Osteocyte (in vitro differentiated cells): ENCODE results near the gene ADAMTS10. TPM values are rescaled to one million over a fixed set of nuclear protein-coding genes. Genes with fewer than 3 reads are reported as not detected.
"Not testable (repeated sequence)": the region's sequence is repeated elsewhere in the genome, so short reads cannot be mapped to it uniquely, and the experiment has no call there.

Experiments used
- DNase-seq: peaks from one replicate; pipeline ENCODE4 v3.0.0; 2021; ENCODE audit warnings: mixed read lengths; ENCODE audit not compliant: unreplicated experiment; ENCODE audit errors: extremely low spot score
- H3K27ac Mint-ChIP-seq: one replicate; pipeline ENCODE4 v1.8.0; 2021; ENCODE audit warnings: mild to moderate bottlenecking, mixed read lengths; ENCODE audit not compliant: unreplicated experiment
- H3K27me3 Mint-ChIP-seq: one replicate; pipeline ENCODE4 v1.8.0; 2021; ENCODE audit warnings: mixed read lengths; ENCODE audit not compliant: unreplicated experiment
- H3K36me3 Mint-ChIP-seq: one replicate; pipeline ENCODE4 v1.8.0; 2021; ENCODE audit warnings: mixed read lengths; ENCODE audit not compliant: unreplicated experiment
- H3K4me1 Mint-ChIP-seq: one replicate; pipeline ENCODE4 v1.8.0; 2021; ENCODE audit warnings: mixed read lengths; ENCODE audit not compliant: unreplicated experiment
- H3K4me3 Mint-ChIP-seq: one replicate; pipeline ENCODE4 v1.8.0; 2021; ENCODE audit warnings: mild to moderate bottlenecking, moderate library complexity, mixed read lengths; ENCODE audit not compliant: unreplicated experiment
- H3K9me3 Mint-ChIP-seq: one replicate; pipeline ENCODE4 v1.8.0; 2021; ENCODE audit warnings: mixed read lengths; ENCODE audit not compliant: unreplicated experiment
- total RNA-seq: library from RNA; stranded (reverse); gene quantifications from 2 replicates; pipeline ENCODE4 v1.2.1, GENCODE V29; 2021
- TF ChIP-seq, protein P1 (sequence below): fragments of 200-600 bp; sonication (generic); IDR thresholded peaks from 2 replicates; pipeline ENCODE4 v1.5.0; 2021; ENCODE audit warnings: antibody characterized with exemption, mild to moderate bottlenecking, moderate library complexity

ADAMTS10 gene
- total RNA-seq, 1 donor from 2014 or later, result 96.2 TPM

DNA sequence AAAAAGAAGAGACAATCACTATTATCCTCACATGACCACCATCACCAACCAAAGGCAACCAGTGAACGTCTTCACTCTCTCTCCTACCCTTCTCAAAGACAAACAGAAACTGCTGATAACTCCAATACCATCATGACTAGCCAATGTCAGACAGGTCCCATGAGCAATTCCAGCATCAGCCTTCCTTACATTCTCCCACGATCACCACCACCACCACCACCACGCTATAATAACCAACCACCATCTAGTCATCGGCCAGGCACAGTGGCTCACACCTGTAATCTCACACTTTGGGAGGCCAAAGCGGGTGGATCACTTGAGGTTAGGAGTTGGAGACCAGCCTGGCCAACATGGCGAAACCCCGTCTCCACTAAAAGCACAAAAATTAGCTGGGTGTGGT is 37.2 kb downstream of the ADAMTS10 start:
- Mint-ChIP-seq H3K27me3 (peaks cover 24% of the 10 kb centered on the region), H3K27ac (no peak overlapping the region), H3K36me3 (no peaks in the 10 kb centered on the region), H3K4me1 (peaks cover 17% of the 10 kb centered on the region), H3K9me3 (no peaks in the 10 kb centered on the region), H3K4me3 (no peak overlapping the region)
- DNase-seq, result no peak
- TF ChIP-seq, protein P1, sequence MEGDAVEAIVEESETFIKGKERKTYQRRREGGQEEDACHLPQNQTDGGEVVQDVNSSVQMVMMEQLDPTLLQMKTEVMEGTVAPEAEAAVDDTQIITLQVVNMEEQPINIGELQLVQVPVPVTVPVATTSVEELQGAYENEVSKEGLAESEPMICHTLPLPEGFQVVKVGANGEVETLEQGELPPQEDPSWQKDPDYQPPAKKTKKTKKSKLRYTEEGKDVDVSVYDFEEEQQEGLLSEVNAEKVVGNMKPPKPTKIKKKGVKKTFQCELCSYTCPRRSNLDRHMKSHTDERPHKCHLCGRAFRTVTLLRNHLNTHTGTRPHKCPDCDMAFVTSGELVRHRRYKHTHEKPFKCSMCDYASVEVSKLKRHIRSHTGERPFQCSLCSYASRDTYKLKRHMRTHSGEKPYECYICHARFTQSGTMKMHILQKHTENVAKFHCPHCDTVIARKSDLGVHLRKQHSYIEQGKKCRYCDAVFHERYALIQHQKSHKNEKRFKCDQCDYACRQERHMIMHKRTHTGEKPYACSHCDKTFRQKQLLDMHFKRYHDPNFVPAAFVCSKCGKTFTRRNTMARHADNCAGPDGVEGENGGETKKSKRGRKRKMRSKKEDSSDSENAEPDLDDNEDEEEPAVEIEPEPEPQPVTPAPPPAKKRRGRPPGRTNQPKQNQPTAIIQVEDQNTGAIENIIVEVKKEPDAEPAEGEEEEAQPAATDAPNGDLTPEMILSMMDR, result no peak

DNA sequence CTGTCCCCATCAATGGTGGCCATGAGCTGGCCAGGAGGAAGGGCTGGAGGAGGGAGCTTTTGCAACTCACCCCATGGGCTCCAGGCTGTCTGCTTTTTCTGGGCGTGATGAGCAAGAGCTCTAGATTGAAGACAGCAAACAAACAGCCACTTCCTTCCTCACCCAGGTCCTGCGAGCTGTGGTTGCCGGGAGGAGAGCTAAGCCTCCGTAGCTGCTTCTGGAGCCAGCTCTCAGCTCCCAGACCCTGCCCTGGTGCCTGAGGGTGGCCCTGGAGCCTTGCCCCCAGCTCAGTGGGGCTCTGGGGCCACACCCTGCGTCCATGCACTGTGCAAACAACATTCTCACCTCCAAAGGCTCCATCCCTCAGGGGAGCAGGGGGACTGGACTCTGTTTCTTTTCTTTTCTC is 39.5 kb downstream of the ADAMTS10 start:
- Mint-ChIP-seq H3K27ac (no peak overlapping the region), H3K4me1 (peaks cover 17% of the 10 kb centered on the region), H3K36me3 (no peaks in the 10 kb centered on the region), H3K9me3 (no peaks in the 10 kb centered on the region), H3K27me3 (peaks cover 12% of the 10 kb centered on the region), H3K4me3 (no peak overlapping the region)
- DNase-seq, result no peak
- TF ChIP-seq, protein P1, result no peak

DNA sequence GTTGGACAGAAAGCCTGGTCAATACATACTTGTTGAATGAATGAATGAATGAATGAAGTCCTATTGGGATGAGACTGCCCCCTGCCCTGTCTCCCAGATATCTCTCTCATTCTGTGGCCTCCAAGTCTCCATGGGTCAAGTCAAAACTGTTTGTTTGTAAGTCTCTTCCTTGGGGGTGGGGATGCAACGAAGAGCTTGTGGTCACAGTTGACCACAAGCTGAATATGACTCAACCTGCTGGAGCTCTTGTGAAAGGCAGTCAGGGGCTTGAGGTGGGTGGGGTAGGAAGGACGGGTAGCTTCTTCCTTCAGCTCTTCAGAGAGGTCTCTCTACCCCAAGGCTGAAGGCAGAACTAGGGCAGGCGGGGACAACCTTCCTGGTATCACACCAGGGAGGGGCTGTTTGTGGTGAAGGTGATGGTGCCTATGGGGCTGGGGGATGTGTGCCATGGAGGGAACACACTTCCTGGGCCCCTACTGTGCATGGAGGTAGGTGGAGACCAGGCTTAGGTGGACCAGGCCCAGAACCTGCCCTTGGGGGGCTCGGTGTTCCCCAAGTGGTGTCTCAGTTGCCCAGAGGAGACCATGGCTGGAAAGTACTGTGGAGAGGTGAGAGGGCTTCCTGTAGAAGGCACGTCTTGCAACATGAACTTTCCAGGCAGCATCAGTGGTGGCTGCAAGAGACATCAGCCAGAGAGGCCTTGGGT is 41.3 kb downstream of the ADAMTS10 start:
- H3K27me3 Mint-ChIP-seq, result peaks cover 7% of the 10 kb centered on the region
- H3K36me3 Mint-ChIP-seq, result no peaks in the 10 kb centered on the region
- H3K27ac Mint-ChIP-seq, result no peak overlapping the region
- no peaks in the 10 kb centered on the region for H3K9me3 Mint-ChIP-seq
- no peak overlapping the region for H3K4me3 Mint-ChIP-seq
- TF ChIP-seq, protein P1, result no peak
- DNase-seq, result no peak
- H3K4me1 Mint-ChIP-seq, result peaks cover 13% of the 10 kb centered on the region

DNA sequence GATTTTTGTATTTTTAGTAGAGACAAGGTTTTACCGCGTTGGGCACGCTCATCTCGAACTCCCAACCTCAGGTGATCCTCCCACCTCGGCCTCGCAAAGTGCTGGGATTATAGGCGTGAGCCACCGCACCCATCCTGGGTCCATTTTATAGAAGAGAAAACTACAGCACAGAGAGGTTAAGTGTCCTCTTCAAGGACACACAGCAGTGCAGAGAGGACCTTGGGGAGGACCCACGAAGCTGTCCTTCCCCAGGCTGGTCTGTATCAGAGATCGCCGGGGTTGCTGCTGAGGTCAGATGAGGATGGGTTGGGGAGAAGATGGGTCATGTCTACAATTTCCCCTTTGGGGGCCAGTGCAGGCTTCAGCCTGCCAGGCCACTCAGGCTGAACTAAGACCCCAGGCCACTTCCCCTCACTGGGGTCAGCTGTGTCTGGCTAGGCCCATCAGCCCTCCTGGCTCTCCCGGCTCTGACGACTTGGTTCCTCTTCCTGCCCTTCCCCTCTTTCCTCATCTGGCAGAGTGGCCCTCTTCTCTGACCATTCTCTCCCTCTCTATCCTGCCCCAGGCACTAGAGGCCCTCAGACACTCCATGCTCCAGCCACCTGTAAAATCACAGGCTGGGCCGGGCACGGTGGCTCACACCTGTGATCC is 42.9 kb downstream of the ADAMTS10 start:
- TF ChIP-seq, protein P1, result no peak
- Mint-ChIP-seq H3K4me3 (no peak overlapping the region), H3K27me3 (no peaks in the 10 kb centered on the region), H3K4me1 (peaks cover 13% of the 10 kb centered on the region), H3K36me3 (no peaks in the 10 kb centered on the region), H3K9me3 (no peaks in the 10 kb centered on the region), H3K27ac (no peak overlapping the region)
- DNase-seq, result no peak

DNA sequence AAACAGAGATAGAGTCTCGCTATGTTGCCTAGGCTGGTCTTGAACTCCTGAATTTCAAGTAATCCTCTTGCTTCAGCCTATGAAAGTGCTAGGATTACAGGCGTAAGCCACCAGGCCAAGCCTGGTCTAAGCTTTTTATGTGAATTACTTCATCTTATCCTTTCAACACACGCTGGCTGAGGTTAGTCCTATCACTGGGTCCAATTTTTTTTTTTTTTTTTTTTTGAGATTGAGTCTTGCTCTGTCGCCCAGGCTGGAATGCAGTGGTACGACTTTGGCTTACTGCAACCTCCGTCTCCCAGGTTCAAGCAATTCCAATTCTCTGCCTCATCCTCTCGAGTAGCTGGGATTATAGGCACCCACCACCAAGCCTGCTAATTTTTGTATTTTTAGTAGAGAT is 43.7 kb downstream of the ADAMTS10 start:
- Mint-ChIP-seq H3K27ac (no peak overlapping the region), H3K4me1 (peaks cover 13% of the 10 kb centered on the region), H3K27me3 (no peaks in the 10 kb centered on the region), H3K4me3 (no peak overlapping the region), H3K9me3 (no peaks in the 10 kb centered on the region), H3K36me3 (no peaks in the 10 kb centered on the region)
- TF ChIP-seq, protein P1, result no peak
- DNase-seq, result no peak

DNA sequence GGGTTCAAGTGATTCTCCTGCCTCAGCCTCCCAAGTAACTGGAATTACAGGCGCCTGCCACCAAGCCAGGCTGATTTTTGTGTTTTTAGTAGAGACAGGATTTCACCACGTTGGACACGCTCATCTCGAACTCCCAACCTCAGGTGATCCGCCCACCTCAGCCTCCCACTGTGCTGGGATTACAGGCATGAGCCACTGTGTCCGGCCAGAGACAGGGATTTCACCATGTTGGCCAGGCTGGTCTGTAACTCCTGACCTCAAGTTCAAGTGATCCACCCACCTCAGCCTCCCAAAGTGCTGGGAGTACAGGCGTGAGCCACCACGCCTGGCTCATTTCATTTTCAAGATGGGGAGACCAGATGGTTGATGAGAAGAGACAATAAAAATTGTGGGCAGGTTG is 45.6 kb downstream of the ADAMTS10 start:
- not testable (repeated sequence) for H3K36me3 Mint-ChIP-seq, H3K4me1 Mint-ChIP-seq, DNase-seq, H3K9me3 Mint-ChIP-seq, H3K27me3 Mint-ChIP-seq, H3K27ac Mint-ChIP-seq, H3K4me3 Mint-ChIP-seq
